ENCODE measurements around the gene HOXB3. TPM values are rescaled to one million over a fixed set of nuclear protein-coding genes. Genes with fewer than 3 reads are reported as not detected.

Gene HOXB3
- total and polyA plus RNA-seq, 5 experiments from 2014 or later = 0.19 to 8.1 (median 7.2) TPM; not detected in 2

GRCh38 chr17:48526608-48527546, 63.2 kb downstream of the HOXB3 start:
- H3K27me3 Mint-ChIP-seq = peaks cover 22 to 52% (median 43%) of the 10 kb centered on the region in 5 donors
- peaks cover 4 to 14% (median 11%) of the 10 kb centered on the region in 4 donors for H3K4me1 Mint-ChIP-seq
- H3K9me3 Mint-ChIP-seq = peaks cover 0 to 2% (median 0%) of the 10 kb centered on the region in 9 donors
- H3K36me3 Mint-ChIP-seq = no peaks in the 10 kb centered on the region
- peak overlapping the region in 1 of 10 donors; percentile 45 for H3K27ac Mint-ChIP-seq
- ATAC-seq (peak; percentile 22 to 46), DNase-seq (no peak)
- peak overlapping the region in 7 of 10 donors; percentile 9 to 65 (median 25) for H3K4me3 Mint-ChIP-seq
- POLR2A ChIA-PET = interaction anchor here (1.8 kb wide), 1 partner anchor 14 kb away, joined by 4 read pairs; no protein-coding TSS in a partner anchor

DNA sequence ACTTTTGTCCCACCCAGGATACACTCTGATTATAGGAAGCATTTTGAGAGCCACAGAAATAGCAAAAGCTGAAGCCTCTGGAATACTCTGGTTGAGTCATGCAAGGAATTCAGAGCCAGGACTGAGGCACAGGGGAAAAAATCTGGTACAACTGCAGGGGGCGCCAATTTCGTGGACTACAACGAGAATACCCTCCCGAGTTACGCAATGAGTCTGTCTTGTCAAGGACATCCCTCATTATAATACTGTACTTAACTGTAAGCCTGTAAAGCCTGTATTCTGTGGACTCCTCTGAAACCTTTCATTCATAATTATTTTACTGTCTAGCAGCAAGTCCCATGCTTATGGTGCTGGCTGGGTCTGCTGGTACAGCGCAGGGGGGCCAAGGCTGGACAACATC, 67.0 kb downstream of the HOXB3 start:
- ATAC-seq (no peak), DNase-seq (no peak)
- Mint-ChIP-seq H3K27me3 (peaks cover 22 to 71% (median 53%) of the 10 kb centered on the region in 5 donors), H3K4me1 (peaks cover 4 to 13% (median 10%) of the 10 kb centered on the region in 4 donors), H3K9me3 (peaks cover 0 to 2% (median 0%) of the 10 kb centered on the region in 9 donors), H3K4me3 (no peak overlapping the region), H3K27ac (no peak overlapping the region), H3K36me3 (peaks cover 0 to 3% (median 0%) of the 10 kb centered on the region in 3 donors)
- POLR2A ChIA-PET = interaction anchor here (0.6 kb wide), 1 partner anchor 95 kb away, joined by 4 read pairs; no protein-coding TSS in a partner anchor

DNA sequence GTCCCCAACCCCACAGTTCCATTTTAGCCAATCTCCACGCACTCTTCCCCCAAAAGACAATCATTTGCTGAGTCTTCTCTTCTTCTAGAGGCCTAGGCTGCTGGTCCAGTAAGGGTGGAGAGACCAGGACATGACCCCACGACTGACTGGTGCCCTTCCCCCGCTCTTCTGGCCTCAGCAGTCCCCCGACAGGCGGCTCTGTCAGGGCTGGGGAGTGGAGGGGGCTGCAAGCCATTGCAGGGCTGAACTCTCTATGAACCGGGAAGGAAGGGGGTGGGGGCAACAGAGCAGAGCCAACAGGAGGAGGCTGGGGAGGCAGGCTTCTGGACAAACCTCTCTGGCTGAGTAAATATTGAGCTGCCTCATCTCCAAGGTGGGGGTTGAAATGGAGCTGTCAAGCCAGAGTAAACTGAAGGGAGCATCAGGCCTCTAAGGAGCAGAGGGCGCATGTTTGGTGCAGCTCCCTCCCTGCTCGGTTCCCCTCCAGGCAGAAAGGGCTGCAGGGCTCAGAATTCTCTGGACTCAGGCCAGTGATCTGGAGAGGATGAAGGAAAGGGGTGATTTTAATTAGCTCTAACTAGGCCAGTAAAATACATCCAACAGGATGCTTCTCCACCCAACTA, 67.9 kb downstream of the HOXB3 start:
- H3K4me3 Mint-ChIP-seq = no peak overlapping the region
- no peak for ATAC-seq

DNA sequence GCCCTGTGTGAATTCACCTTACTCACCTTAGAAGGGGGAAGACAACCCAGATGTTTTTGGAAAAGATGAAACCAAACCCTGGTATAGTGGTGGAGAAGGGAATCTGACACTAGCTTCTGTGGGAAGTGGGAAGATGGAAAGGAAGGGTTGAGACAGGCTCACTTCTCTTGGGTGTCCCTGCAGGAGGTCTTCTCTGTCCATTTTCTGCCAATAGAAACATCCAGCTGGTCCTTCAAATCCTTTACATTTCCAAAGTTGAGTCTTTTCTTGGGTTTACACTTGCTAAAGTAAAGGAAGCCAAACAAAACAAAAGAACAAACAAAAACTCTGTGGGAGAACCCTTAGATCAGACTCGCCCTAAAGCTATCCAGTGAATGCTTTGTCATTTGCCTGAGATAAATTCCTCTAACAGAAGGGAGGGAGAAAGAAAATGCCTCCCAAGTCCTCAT, 69.4 kb downstream of the HOXB3 start:
- POLR2A ChIA-PET = interaction anchor here (0.6 to 0.7 kb wide), 3 partner anchors 11 to 427 kb away, joined by 3 read pairs; no protein-coding TSS in a partner anchor

More for the DNA sequence above, 67.9 kb downstream of the HOXB3 start:
- peaks cover 4 to 13% (median 7%) of the 10 kb centered on the region in 4 donors for H3K4me1 Mint-ChIP-seq
- peaks cover 0 to 3% (median 0%) of the 10 kb centered on the region in 3 donors for H3K36me3 Mint-ChIP-seq
- H3K27me3 Mint-ChIP-seq = peaks cover 22 to 71% (median 56%) of the 10 kb centered on the region in 5 donors
- peak overlapping the region in 1 of 10 donors; percentile 67 for H3K27ac Mint-ChIP-seq
- no peak for DNase-seq
- H3K9me3 Mint-ChIP-seq = no peaks in the 10 kb centered on the region
- POLR2A ChIA-PET = interaction anchor here (0.6 kb wide), 1 partner anchor 95 kb away, joined by 4 read pairs; no protein-coding TSS in a partner anchor

DNA sequence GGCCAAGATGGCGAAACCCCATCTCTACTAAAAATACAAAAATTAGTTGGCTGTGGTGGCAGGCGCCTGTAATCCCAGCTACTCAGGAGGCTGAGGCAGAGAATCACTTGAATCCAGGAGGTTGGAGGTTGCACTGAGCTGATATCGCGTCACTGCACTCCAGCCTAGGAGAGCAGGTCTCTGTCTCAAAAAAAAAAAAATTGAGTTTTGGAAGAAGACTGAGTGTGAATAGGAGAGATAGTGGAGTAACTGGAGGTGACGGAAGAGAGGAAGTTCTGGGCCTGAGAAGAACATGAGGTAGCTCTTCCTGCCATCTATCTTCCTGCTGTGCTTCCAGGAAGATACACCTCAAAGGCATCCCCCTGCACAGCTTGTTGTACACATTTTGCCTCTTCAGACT, 70.6 kb downstream of the HOXB3 start:
- H3K36me3 Mint-ChIP-seq = peaks cover 0 to 3% (median 0%) of the 10 kb centered on the region in 3 donors
- peaks cover 0 to 3% (median 2%) of the 10 kb centered on the region in 4 donors for H3K4me1 Mint-ChIP-seq
- H3K27me3 Mint-ChIP-seq = peaks cover 18 to 70% (median 46%) of the 10 kb centered on the region in 5 donors
- POLR2A ChIA-PET = interaction anchor here (0.7 kb wide), 3 partner anchors 12 to 664 kb away, joined by 3 to 7 read pairs (median 3); partner anchors contain the start of gene HOXB1
- DNase-seq = no peak
- no peak overlapping the region for H3K27ac Mint-ChIP-seq
- H3K4me3 Mint-ChIP-seq = no peak overlapping the region
- H3K9me3 Mint-ChIP-seq = no peaks in the 10 kb centered on the region
- no peak for ATAC-seq

More for the DNA sequence above, 69.4 kb downstream of the HOXB3 start:
- Mint-ChIP-seq H3K27me3 (peaks cover 14 to 67% (median 47%) of the 10 kb centered on the region in 5 donors), H3K36me3 (peaks cover 0 to 3% (median 0%) of the 10 kb centered on the region in 3 donors), H3K4me3 (no peak overlapping the region), H3K4me1 (peaks cover 0 to 1% (median 0%) of the 10 kb centered on the region in 4 donors), H3K9me3 (no peaks in the 10 kb centered on the region), H3K27ac (no peak overlapping the region)
- DNase-seq (no peak), ATAC-seq (no peak)

DNA sequence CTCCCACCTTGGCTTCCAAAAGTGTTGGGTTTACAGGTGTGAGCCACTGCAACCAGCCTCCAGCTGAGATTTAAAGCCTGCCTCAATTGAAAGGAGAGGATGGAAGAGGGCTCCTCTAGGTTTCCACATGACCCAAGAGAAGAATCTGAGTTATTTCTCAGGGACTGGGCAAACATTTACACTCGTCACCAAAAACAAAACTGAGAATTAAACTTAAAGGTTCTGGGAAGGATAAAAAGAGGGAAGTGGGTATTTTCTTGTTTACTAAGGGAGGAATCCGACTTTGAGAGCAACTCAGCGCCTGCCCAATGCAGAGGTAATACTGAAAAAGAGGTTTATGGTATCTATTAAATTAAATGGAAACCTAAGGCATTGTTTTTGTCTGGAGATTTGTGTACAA, 72.6 kb downstream of the HOXB3 start:
- H3K27ac Mint-ChIP-seq = no peak overlapping the region
- DNase-seq (no peak), ATAC-seq (no peak)
- peaks cover 16 to 54% (median 29%) of the 10 kb centered on the region in 5 donors for H3K27me3 Mint-ChIP-seq
- POLR2A ChIA-PET = no interaction called here
- no peak overlapping the region for H3K4me3 Mint-ChIP-seq
- H3K4me1 Mint-ChIP-seq = peaks cover 8 to 22% (median 15%) of the 10 kb centered on the region in 4 donors
- no peaks in the 10 kb centered on the region for H3K9me3 Mint-ChIP-seq
- H3K36me3 Mint-ChIP-seq = peaks cover 0 to 3% (median 0%) of the 10 kb centered on the region in 3 donors

DNA sequence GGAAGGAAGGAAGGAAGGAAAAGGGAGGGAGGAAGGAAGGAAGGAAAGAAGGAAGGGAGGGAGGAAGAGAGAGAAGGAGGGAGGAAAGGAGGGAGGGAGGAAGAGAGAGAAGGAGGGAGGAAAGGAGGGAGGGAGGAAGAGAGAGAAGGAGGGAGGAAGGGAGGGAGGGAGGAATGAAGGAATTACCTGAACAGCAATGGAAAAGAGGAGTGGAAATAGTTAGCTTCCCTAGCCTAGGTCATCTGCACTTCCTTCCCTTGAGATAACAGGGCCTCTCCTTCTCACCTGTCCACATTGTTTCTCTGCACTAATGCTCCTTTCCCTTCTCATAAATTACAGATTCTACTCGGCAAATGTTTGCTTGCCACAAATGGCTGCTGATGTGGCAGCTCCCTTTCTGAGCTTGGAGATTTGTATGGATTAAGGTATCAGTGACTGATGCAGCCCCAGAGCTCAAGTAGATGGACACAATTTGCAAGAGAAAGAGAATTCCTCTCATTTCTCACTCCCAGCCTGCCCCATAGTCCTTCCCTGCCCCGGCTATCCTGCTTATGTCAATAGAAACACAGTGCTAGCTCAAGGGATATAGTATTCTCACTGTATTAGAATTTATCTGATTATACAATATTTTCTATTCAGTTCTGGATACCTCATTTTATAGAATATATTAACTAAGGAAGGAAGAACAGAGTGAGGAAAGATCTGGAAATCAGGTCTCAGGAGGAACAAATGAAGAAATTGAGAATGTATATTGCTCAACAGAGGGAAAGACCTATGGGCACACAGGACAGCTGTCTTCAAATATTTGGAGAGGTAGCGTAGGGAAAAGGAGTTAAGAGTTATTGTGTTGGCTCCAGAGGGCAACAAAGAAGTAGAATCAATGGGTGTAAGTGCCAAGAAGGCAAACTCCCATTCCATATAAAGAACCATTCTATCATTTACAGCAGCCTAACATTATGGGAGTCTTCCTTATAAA, 73.8 kb downstream of the HOXB3 start:
- Mint-ChIP-seq H3K27me3 (peaks cover 14 to 45% (median 29%) of the 10 kb centered on the region in 5 donors), H3K36me3 (peaks cover 0 to 3% (median 0%) of the 10 kb centered on the region in 3 donors), H3K4me3 (no peak overlapping the region), H3K4me1 (peaks cover 7 to 31% (median 18%) of the 10 kb centered on the region in 4 donors), H3K27ac (no peak overlapping the region), H3K9me3 (no peaks in the 10 kb centered on the region)
- DNase-seq (no peak), ATAC-seq (no peak)
- POLR2A ChIA-PET = interaction anchor here (0.7 kb wide), 1 partner anchor 22 kb away, joined by 4 read pairs; no protein-coding TSS in a partner anchor

GRCh38 chr17:48514477-48514876, 75.6 kb downstream of the HOXB3 start:
- H3K4me1 Mint-ChIP-seq = peaks cover 7 to 38% (median 20%) of the 10 kb centered on the region in 4 donors
- H3K27ac Mint-ChIP-seq = peak overlapping the region in 1 of 10 donors; percentile 69

DNA sequence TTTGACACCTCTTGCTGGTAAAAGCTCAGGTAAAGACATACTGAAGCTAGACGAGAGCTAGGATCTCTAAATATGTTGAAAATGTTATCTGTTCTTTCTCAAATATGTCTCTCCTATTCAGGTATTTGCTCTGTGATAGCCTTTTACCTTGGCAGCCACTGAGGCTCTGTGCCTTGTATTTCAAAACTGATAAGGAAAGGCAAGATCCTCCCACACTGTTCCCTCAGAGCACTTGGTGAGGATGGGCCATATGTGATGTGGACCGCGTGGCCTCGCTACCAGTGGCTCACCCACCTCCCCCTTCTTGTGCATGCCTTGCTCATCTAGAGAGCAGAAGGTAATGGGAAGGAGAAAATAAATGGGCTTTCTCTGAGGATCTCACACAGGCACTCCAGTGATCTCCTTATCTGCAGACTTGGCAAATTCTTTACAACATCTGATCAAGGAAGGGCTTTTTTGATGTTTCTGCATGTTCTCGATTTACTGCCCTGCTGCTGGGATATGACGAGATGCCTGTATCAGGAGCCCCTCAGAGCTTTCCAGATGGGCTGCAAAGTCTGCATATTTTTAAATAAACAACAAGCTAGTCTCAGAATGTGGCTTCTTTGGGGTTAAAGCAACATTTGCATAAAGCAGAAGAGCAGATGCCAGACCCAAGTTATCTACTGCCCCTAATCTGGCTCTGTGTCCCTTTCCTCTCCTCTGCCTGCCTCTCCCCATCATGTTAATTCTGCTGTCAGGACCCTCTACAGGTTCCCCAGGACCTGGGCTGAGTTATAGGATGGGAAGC, 76.2 kb downstream of the HOXB3 start:
- peak overlapping the region in 7 of 10 donors; percentile 2 to 90 (median 77) for H3K4me3 Mint-ChIP-seq
- H3K27ac Mint-ChIP-seq = peak overlapping the region in 5 of 10 donors; percentile 7 to 89 (median 69)
- H3K4me1 Mint-ChIP-seq = peaks cover 7 to 38% (median 20%) of the 10 kb centered on the region in 4 donors
- no peaks in the 10 kb centered on the region for H3K36me3 Mint-ChIP-seq
- H3K27me3 Mint-ChIP-seq = peaks cover 14 to 34% (median 18%) of the 10 kb centered on the region in 5 donors
- no peak for ATAC-seq
- POLR2A ChIA-PET = interaction anchor here (0.6 to 1.5 kb wide), 4 partner anchors 14 to 28 kb away, joined by 3 to 6 read pairs (median 4); no protein-coding TSS in a partner anchor
- H3K9me3 Mint-ChIP-seq = no peaks in the 10 kb centered on the region
- DNase-seq = no peak

More at GRCh38 chr17:48514477-48514876, 75.6 kb downstream of the HOXB3 start:
- H3K36me3 Mint-ChIP-seq = no peaks in the 10 kb centered on the region
- DNase-seq (no peak), ATAC-seq (no peak)
- H3K4me3 Mint-ChIP-seq = peak overlapping the region in 1 of 10 donors; percentile 26
- peaks cover 14 to 33% (median 18%) of the 10 kb centered on the region in 5 donors for H3K27me3 Mint-ChIP-seq
- POLR2A ChIA-PET = interaction anchor here (1.5 kb wide), 1 partner anchor 15 kb away, joined by 3 read pairs; no protein-coding TSS in a partner anchor
- H3K9me3 Mint-ChIP-seq = no peaks in the 10 kb centered on the region

GRCh38 chr17:48513097-48513496, 76.9 kb downstream of the HOXB3 start:
- Mint-ChIP-seq H3K27ac (peak overlapping the region in 9 of 10 donors; percentile 51 to 95 (median 83)), H3K27me3 (peaks cover 14 to 42% (median 22%) of the 10 kb centered on the region in 5 donors)

More at GRCh38 chr17:48513097-48513496, 76.9 kb downstream of the HOXB3 start:
- Mint-ChIP-seq H3K9me3 (no peaks in the 10 kb centered on the region), H3K36me3 (no peaks in the 10 kb centered on the region), H3K4me3 (peak overlapping the region; percentile 61 to 90 (median 76)), H3K4me1 (peaks cover 7 to 38% (median 20%) of the 10 kb centered on the region in 4 donors)
- ATAC-seq (peak; percentile 83 to 90), DNase-seq (peak in 3 of 10 donors; percentile 20 to 66 (median 26))
- POLR2A ChIA-PET = interaction anchor here (0.6 to 1.5 kb wide), 6 partner anchors 14 to 327 kb away, joined by 3 to 6 read pairs (median 4); no protein-coding TSS in a partner anchor
